IPS-20b (cell line): Measurements from ENCODE around the gene ZNF549.
"Not testable (repeated sequence)": the region's sequence is repeated elsewhere in the genome, so short reads cannot be mapped to it uniquely, and the experiment has no call there.

Source experiments
- H3K27ac ChIP-seq: one replicate; pipeline ENCODE4 v1.5.1; 2013; ENCODE audit warnings: low read length
- H3K27me3 ChIP-seq: 2 replicates; pipeline ENCODE4 v1.6.1; 2013; ENCODE audit warnings: mild to moderate bottlenecking, low read length, inconsistent platforms; ENCODE audit not compliant: insufficient read depth
- H3K36me3 ChIP-seq: 2 replicates; pipeline ENCODE4 v1.6.1; 2013; ENCODE audit warnings: low read depth, mild to moderate bottlenecking, inconsistent platforms, low read length, moderate library complexity; ENCODE audit not compliant: insufficient read depth
- H3K4me1 ChIP-seq: 2 replicates; pipeline ENCODE4 v1.6.1; 2013; ENCODE audit warnings: mild to moderate bottlenecking, control low read depth, inconsistent platforms, low read length, moderate library complexity; ENCODE audit not compliant: insufficient read depth
- H3K4me3 ChIP-seq: 2 replicates; pipeline ENCODE4 v1.5.1; 2013; ENCODE audit warnings: mild to moderate bottlenecking, low read length, inconsistent platforms
- H3K9ac ChIP-seq: 2 replicates; pipeline ENCODE4 v1.6.1; 2013; ENCODE audit warnings: low read depth, mild to moderate bottlenecking, inconsistent platforms, low read length, moderate library complexity
- H3K9me3 ChIP-seq: 2 replicates; pipeline ENCODE4 v1.6.1; 2013; ENCODE audit warnings: mild to moderate bottlenecking, low read depth, low read length, inconsistent platforms; ENCODE audit not compliant: insufficient read depth

Gene ZNF549

DNA sequence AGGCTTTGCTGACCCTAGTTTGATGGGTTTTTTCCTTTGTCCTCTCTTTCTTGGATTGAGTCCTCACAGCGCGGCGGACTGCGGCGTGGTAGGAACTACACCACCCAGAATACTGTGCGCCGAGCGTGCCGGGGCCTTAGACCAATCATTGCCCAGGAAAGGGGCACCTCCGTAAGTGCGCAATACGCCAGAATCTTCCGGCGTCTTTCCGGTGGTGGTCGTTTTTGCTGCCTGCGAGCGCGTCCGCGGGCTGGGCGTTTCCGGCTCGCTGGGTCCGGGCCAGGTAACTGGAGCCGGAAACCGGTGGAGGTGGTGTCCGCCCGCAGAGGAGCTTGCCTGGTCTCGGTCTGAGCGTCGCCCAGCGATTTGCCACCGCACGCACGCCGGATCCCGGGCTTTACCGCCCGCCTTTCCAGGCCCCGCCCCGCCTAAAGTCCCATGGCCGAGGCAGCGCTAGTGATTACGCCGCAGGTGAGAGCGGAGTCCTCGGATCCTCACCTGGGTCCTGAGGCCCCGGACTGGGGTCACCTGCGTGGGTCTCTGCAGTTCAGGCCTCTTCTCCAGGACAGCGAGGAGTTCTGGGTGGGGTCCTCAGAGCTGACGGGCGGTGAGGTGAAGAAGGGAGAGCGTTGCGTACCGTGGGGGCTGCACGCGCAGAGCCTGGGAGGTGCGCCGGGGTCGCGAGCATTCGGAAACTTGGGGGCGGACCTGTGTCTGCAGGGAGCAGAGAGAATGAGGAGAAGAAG is at the start of gene ZNF549:
Gene ZNF549, plus strand, starts transcription at position 221 of the 746 bp plus-strand sequence. Its CDS starts 218 bp downstream, at position 439.
- H3K4me3 ChIP-seq = peak within 1 kb of the TSS; percentile 95
- peak within 1 kb of the TSS; percentile 93 for H3K9ac ChIP-seq
- H3K9me3 ChIP-seq = peaks cover 44% of the 10 kb centered on the region
- 0 out of 2 replicates have a peak, but pooled peaks cover 4% of the 10 kb centered on the region for H3K4me1 ChIP-seq
- H3K36me3 ChIP-seq = peaks cover 20% of the 10 kb centered on the region
- no peaks in the 10 kb centered on the region for H3K27me3 ChIP-seq
- peak within 1 kb of the TSS; percentile 30 for H3K27ac ChIP-seq

GRCh38 chr19:57487477-57488298 is 39.5 kb upstream of the ZNF549 start, which contains the start of gene ZNF419:
Gene ZNF419 (plus strand): TSS chr19:57487750. CDS start chr19:57487951, 201 bp downstream.
- H3K4me3 ChIP-seq = peak within 1 kb of the TSS; percentile 78
- peaks cover 16% of the 10 kb centered on the region; the same call in 1 of the 2 replicates for H3K9me3 ChIP-seq
- peaks cover 22% of the 10 kb centered on the region for H3K36me3 ChIP-seq
- H3K9ac ChIP-seq = peak within 1 kb of the TSS; percentile 82; the same call in 1 of the 2 replicates
- H3K27me3 ChIP-seq, H3K27ac ChIP-seq, H3K4me1 ChIP-seq: not testable (repeated sequence)

GRCh38 chr19:57488299-57488644 is 38.9 kb upstream of the ZNF549 start:
- Histone ChIP-seq H3K9me3 (peaks cover 16% of the 10 kb centered on the region; the same call in 1 of the 2 replicates), H3K9ac (peak overlapping the region; percentile 51; the same call in 1 of the 2 replicates), H3K4me3 (peak overlapping the region; percentile 63), H3K36me3 (peaks cover 28% of the 10 kb centered on the region)
- H3K4me1 ChIP-seq, H3K27me3 ChIP-seq, H3K27ac ChIP-seq: not testable (repeated sequence)

GRCh38 chr19:57499332-57499679 is 27.9 kb upstream of the ZNF549 start:
- H3K27ac ChIP-seq, H3K4me3 ChIP-seq, H3K27me3 ChIP-seq, H3K4me1 ChIP-seq, H3K36me3 ChIP-seq, H3K9me3 ChIP-seq, H3K9ac ChIP-seq: not testable (repeated sequence)

DNA sequence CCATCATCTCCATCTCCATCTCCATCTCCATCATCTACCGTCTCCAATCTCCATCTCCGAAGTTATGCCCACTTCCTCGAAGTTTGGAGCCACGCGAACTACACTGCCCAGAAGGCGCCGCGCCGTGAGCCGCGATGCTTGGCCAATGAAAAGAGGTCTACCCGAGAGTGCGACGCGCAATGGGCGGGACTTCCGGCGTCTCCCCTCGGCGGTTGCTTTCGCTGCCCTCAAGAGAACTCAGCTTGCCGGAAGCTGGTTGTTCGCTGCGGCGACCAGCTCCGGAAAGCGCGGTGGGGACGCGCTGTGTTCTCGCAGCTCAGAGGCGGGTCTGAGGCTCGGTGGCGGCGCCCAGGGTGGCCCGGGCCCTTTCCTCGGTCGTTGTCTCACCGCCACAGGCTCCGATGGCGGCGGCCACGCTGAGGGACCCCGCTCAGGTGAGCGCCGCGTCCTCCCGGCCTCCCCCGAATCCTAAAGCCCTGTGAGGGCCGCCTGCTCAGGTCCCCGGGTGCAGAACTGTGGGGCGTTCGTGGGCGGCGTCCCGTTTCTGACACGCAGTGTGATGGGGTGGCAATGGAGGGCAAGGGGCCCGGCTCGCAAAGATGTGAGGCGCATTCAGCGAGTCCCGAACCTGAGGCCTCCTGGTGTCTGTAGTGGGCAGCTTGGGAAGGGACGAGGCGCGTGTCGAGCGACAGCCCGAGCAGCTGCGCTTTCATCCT is 27.3 kb upstream of the ZNF549 start, which contains the start of gene ZNF773:
Gene ZNF773, plus strand, starts transcription at position 259 of the 716 bp plus-strand sequence. Its CDS starts 143 bp downstream, at position 402.
- not testable (repeated sequence) for H3K27me3 ChIP-seq, H3K9me3 ChIP-seq, H3K4me1 ChIP-seq, H3K27ac ChIP-seq, H3K36me3 ChIP-seq
- H3K9ac ChIP-seq = peak within 1 kb of the TSS; percentile 72; the same call in 1 of the 2 replicates
- H3K4me3 ChIP-seq = peak within 1 kb of the TSS; percentile 74

GRCh38 chr19:57500400-57500799 is 26.8 kb upstream of the ZNF549 start:
- not testable (repeated sequence) for H3K36me3 ChIP-seq, H3K9ac ChIP-seq, H3K9me3 ChIP-seq, H3K27ac ChIP-seq, H3K4me1 ChIP-seq, H3K27me3 ChIP-seq
- H3K4me3 ChIP-seq = peak overlapping the region; percentile 56

DNA sequence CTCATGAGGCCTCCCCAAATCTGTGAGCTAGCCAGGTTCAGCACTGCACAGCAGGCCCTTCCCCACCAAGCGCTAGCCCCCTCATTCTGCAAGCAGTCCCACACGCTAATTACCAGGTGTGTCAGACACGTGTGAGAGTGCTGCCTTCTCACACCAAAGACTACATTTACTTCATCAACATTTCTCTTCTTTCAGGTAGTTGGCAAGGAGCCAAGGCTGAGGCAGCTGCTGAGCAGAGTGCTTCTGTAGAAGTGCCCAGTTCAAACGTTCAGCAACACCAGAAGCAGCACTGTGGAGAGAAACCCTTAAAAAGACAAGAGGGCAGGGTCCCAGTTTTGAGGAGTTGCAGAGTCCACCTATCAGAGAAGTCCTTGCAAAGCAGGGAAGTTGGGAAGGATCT is 21.0 kb upstream of the ZNF549 start:
- Histone ChIP-seq H3K9me3 (peaks cover 35% of the 10 kb centered on the region), H3K9ac (no peak overlapping the region), H3K27me3 (no peaks in the 10 kb centered on the region), H3K4me1 (no peaks in the 10 kb centered on the region), H3K36me3 (peaks cover 39% of the 10 kb centered on the region), H3K4me3 (no peak overlapping the region), H3K27ac (no peak overlapping the region)

GRCh38 chr19:57511484-57511883 is 15.7 kb upstream of the ZNF549 start:
- Histone ChIP-seq H3K9ac (no peak overlapping the region), H3K27me3 (no peaks in the 10 kb centered on the region), H3K4me1 (no peaks in the 10 kb centered on the region), H3K36me3 (peaks cover 19% of the 10 kb centered on the region), H3K4me3 (no peak overlapping the region), H3K9me3 (peaks cover 86% of the 10 kb centered on the region), H3K27ac (no peak overlapping the region)

- H3K9ac ChIP-seq = no peak overlapping the region
- H3K4me1 ChIP-seq = no peaks in the 10 kb centered on the region
- no peak overlapping the region for H3K4me3 ChIP-seq
- H3K27ac ChIP-seq = no peak overlapping the region
- peaks cover 74% of the 10 kb centered on the region for H3K9me3 ChIP-seq
- H3K27me3 ChIP-seq = no peaks in the 10 kb centered on the region
- peaks cover 7% of the 10 kb centered on the region for H3K36me3 ChIP-seq
Observed at GRCh38 chr19:57512845-57513244, 14.3 kb upstream of the ZNF549 start.

DNA sequence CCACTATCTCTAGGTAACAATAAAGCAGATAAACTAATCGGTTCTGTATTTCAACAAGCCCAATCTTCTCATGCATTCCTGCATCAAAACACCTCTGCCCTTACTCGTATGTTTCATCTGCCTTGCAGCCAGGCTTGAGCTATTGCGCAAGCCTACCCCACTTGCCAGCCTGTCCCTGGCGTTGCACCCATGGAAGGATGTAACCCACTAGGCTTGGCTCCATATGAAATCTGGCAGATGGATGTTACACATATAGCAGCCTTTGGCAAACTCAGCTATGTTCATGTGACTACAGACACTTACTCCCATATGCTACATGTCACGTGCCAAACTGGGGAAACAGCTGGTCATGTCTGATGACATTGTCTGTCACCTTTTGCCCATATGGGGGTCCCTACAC is 11.9 kb upstream of the ZNF549 start:
- Histone ChIP-seq H3K4me3 (no peak overlapping the region), H3K36me3 (no peaks in the 10 kb centered on the region; the same call in 1 of the 2 replicates), H3K9me3 (peaks cover 64% of the 10 kb centered on the region), H3K4me1 (no peaks in the 10 kb centered on the region), H3K27me3 (no peaks in the 10 kb centered on the region), H3K9ac (no peak overlapping the region), H3K27ac (no peak overlapping the region)

DNA sequence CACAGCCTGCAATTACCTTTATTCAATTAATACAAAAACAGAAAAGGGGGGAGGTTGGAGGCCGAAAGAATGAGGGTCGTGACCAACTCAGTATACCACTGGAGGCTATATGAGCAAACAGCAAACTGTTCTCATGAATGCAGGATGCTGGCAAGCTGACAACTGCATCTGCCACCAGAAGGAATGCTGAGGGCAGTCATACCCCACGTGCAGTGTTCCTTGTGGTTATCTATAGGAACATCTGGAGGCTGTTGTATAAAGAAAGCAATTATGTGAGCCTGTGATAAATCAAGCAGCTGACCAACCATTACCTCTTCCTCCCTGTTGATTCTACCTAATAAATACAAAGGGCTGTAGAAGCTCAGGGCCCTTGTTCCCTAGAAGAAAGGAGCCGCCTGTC is 9.1 kb upstream of the ZNF549 start:
- not testable (repeated sequence) for H3K4me1 ChIP-seq, H3K36me3 ChIP-seq, H3K27ac ChIP-seq, H3K27me3 ChIP-seq, H3K9ac ChIP-seq, H3K4me3 ChIP-seq
- peaks cover 52% of the 10 kb centered on the region for H3K9me3 ChIP-seq
